ENCODE data around the gene THBS2. TPM values are rescaled to one million over a fixed set of nuclear protein-coding genes. Genes with fewer than 3 reads are reported as not detected.

THBS2 gene
- total and polyA plus RNA-seq, 2 donors (not counting 3 experiments of a cell fraction or from before 2014, with no cell fraction given) = 0.08 TPM; not detected in 1

DNA sequence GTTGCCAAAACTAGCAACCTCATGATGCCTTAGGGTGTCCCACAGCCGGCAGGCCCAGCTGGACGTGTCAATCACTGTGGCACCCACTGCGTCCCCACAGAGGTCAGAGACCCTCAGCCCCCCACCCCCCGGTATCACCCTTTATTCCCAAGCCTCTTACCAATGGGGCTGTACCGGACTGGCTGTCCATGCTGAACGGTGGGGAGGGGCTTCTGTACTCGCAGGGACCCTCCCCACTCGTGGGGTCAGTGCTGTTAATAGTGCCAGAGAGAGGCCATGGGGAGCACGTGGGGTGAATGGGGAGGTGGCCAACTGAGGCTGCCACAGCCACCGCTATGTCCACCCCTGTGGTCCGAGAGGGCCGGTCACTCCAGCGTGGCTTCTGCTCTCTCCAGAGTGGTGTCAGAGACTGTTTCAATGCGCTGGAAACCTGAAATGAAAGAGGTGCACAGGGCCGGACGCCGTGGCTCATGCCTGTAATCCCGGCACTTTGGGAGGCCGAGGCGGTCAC is 68.6 kb downstream of the THBS2 start:
- intact Hi-C loops (cut with micrococcal nuclease) (no loop called here), dilution Hi-C loops (cut with MboI; ENCODE audit: extremely low pct_ligation_motif_present, low sequenced_read_pairs) (no loop called here)
- Histone ChIP-seq H4K20me1 (replicated peaks; ENCODE audit: control insufficient read depth, extremely low read depth, insufficient read depth, low read length) (no peaks in the 10 kb centered on the region), H3K36me3 (ENCODE audit: control insufficient read depth in 2 of 2, extremely low read depth in 1 of 2, insufficient read depth in 2 of 2, low read length in 2 of 2) (no peaks in the 10 kb centered on the region), H3K4me3 (replicated peaks in 1 of 3; ENCODE audit: insufficient read depth in 1 of 3, low read depth in 1 of 3, low read length in 3 of 3) (no peak overlapping the region), H3K27me3 (ENCODE audit: control insufficient read depth in 2 of 2, insufficient read depth in 2 of 2, low read length in 2 of 2) (no peaks in the 10 kb centered on the region), H3K4me2 (ENCODE audit: insufficient read depth, low read length) (no peak overlapping the region), H3K4me1 (ENCODE audit: control insufficient read depth, extremely low read depth, insufficient read depth, low read length) (no peaks in the 10 kb centered on the region), H3K9me1 (replicated peaks; ENCODE audit: control insufficient read depth, extremely low read depth, insufficient read depth, low read length) (no peaks in the 10 kb centered on the region), H3K79me2 (ENCODE audit: control insufficient read depth, insufficient read depth, low read length) (no peaks in the 10 kb centered on the region), H3K27ac (ENCODE audit: insufficient read depth, low read depth, low read length) (no peak overlapping the region), H3K9ac (replicated peaks; ENCODE audit: extremely low read depth, insufficient read depth, low read length) (no peak overlapping the region), H2AFZ (ENCODE audit: low read depth, low read length) (no peak overlapping the region), H3K9me3 (replicated peaks; ENCODE audit: control insufficient read depth, insufficient read depth, low read length) (no peaks in the 10 kb centered on the region)
- FAIRE-seq (no peak), DNase-seq (ENCODE audit: low read depth, low spot score) (no peak)
- TF ChIP-seq POLR2AphosphoS5 (IDR thresholded peaks at IDR 0.05; ENCODE audit: insufficient read depth, low read depth, low read length) = no peak
- TF ChIP-seq EZH2 (IDR thresholded peaks at IDR 0.05; ENCODE audit: borderline replicate concordance, low read depth, low read length, severe bottlenecking) = no peak
- TF ChIP-seq FOS (IDR thresholded peaks at IDR 0.05; ENCODE audit: borderline replicate concordance, insufficient read depth, low read length) = no peak
- TF ChIP-seq, protein P1, sequence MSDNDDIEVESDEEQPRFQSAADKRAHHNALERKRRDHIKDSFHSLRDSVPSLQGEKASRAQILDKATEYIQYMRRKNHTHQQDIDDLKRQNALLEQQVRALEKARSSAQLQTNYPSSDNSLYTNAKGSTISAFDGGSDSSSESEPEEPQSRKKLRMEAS (IDR thresholded peaks at IDR 0.05; ENCODE audit: insufficient read depth, insufficient read length) = no peak
- no peak for TF ChIP-seq POLR2A (IDR thresholded peaks at IDR 0.05; ENCODE audit: low read depth, low read length)
- no peak for TF ChIP-seq GATA2 (IDR thresholded peaks at IDR 0.05; ENCODE audit: insufficient read depth, insufficient read length, low read depth, low read length)
- no peak for TF ChIP-seq MYC (IDR thresholded peaks at IDR 0.05; ENCODE audit: low read depth, low read length)
- TF ChIP-seq, protein P2, sequence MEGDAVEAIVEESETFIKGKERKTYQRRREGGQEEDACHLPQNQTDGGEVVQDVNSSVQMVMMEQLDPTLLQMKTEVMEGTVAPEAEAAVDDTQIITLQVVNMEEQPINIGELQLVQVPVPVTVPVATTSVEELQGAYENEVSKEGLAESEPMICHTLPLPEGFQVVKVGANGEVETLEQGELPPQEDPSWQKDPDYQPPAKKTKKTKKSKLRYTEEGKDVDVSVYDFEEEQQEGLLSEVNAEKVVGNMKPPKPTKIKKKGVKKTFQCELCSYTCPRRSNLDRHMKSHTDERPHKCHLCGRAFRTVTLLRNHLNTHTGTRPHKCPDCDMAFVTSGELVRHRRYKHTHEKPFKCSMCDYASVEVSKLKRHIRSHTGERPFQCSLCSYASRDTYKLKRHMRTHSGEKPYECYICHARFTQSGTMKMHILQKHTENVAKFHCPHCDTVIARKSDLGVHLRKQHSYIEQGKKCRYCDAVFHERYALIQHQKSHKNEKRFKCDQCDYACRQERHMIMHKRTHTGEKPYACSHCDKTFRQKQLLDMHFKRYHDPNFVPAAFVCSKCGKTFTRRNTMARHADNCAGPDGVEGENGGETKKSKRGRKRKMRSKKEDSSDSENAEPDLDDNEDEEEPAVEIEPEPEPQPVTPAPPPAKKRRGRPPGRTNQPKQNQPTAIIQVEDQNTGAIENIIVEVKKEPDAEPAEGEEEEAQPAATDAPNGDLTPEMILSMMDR (IDR thresholded peaks at IDR 0.05; ENCODE audit: extremely low read depth in 1 of 2, insufficient read depth in 1 of 2, low read depth in 1 of 2, low read length in 2 of 2) = no peak
- no peak for TF ChIP-seq JUN (IDR thresholded peaks at IDR 0.05; ENCODE audit: borderline replicate concordance, insufficient read depth, insufficient read length, low read depth)
- BruUV-seq (replicated peaks) = no TSS peak
- POLR2A ChIA-PET = interaction anchor here (0.6 kb wide), 1 partner anchor 428 kb away, joined by 8 read pairs; no protein-coding TSS in a partner anchor
- CTCF ChIA-PET = no interaction called here
